B cell (primary cell): ENCODE results near the gene GGTLC2.

Experiments used
- EZH2 ChIP-seq: IDR thresholded peaks from 2 replicates; pipeline ENCODE4 v1.6.1; 2012; ENCODE audit warnings: borderline replicate concordance, low read depth, mild to moderate bottlenecking, moderate library complexity, low read length; ENCODE audit not compliant: insufficient read depth, poor library complexity, severe bottlenecking
- TF ChIP-seq, protein P1 (sequence below): fragments of 200-600 bp; IDR thresholded peaks from one replicate; pipeline ENCODE4 v1.8.0; 2022; ENCODE audit warnings: antibody characterized with exemption, mild to moderate bottlenecking

- TF ChIP-seq, protein P1, sequence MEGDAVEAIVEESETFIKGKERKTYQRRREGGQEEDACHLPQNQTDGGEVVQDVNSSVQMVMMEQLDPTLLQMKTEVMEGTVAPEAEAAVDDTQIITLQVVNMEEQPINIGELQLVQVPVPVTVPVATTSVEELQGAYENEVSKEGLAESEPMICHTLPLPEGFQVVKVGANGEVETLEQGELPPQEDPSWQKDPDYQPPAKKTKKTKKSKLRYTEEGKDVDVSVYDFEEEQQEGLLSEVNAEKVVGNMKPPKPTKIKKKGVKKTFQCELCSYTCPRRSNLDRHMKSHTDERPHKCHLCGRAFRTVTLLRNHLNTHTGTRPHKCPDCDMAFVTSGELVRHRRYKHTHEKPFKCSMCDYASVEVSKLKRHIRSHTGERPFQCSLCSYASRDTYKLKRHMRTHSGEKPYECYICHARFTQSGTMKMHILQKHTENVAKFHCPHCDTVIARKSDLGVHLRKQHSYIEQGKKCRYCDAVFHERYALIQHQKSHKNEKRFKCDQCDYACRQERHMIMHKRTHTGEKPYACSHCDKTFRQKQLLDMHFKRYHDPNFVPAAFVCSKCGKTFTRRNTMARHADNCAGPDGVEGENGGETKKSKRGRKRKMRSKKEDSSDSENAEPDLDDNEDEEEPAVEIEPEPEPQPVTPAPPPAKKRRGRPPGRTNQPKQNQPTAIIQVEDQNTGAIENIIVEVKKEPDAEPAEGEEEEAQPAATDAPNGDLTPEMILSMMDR = no peak
- no peak for TF ChIP-seq EZH2
These were observed 28.7 kb downstream of the GGTLC2 start for GRCh38 chr22:22673099-22673498.
